ENCODE measurements around the gene ZCCHC7. TPM values are rescaled to one million over a fixed set of nuclear protein-coding genes. Genes with fewer than 3 reads are reported as not detected.

Gene ZCCHC7
- total RNA-seq, 4 donors from 2014 or later, result 12.1 to 19.1 (median 15.6) TPM

- 95% methylated on average over 4 of the region's 4 CpGs for WGBS
- DNase-seq (ENCODE audit: extremely low spot score), result no peak
- Histone ChIP-seq H3K4me3 (no peak overlapping the region), H3K4me1 (peaks cover 0 to 4% (median 0%) of the 10 kb centered on the region in 4 donors), H3K9me3 (no peaks in the 10 kb centered on the region), H3K36me3 (no peaks in the 10 kb centered on the region), H3K27ac (replicated peaks in 1 of 4) (no peak overlapping the region), H3K27me3 (no peaks in the 10 kb centered on the region)
- TF ChIP-seq POLR2A (IDR thresholded peaks at IDR 0.05; ENCODE audit: low read depth) (no peak), CTCF (IDR thresholded peaks at IDR 0.05) (no peak), POLR2AphosphoS5 (IDR thresholded peaks at IDR 0.05) (no peak), EP300 (IDR thresholded peaks at IDR 0.05) (no peak)
- intact Hi-C loops (cut with DNase I), result loop anchor here (10.0 kb wide), 1 partner anchor 56 kb away; no protein-coding TSS in a partner anchor
Measured at GRCh38 chr9:37220971-37221370, 100.6 kb downstream of the ZCCHC7 start.

GRCh38 chr9:37221489-37222106, 101.2 kb downstream of the ZCCHC7 start:
- intact Hi-C loops (cut with DNase I), result loop anchor here (10.0 kb wide), 1 partner anchor 57 kb away; no protein-coding TSS in a partner anchor
- no peaks in the 10 kb centered on the region for H3K9me3 ChIP-seq
- H3K36me3 ChIP-seq, result no peaks in the 10 kb centered on the region
- TF ChIP-seq POLR2A (IDR thresholded peaks at IDR 0.05; ENCODE audit: low read depth) (no peak), EP300 (IDR thresholded peaks at IDR 0.05) (no peak), CTCF (IDR thresholded peaks at IDR 0.05) (no peak), POLR2AphosphoS5 (IDR thresholded peaks at IDR 0.05) (no peak)
- H3K27me3 ChIP-seq, result no peaks in the 10 kb centered on the region
- H3K4me1 ChIP-seq, result peaks cover 0 to 4% (median 0%) of the 10 kb centered on the region in 4 donors
- no peak overlapping the region for H3K4me3 ChIP-seq
- H3K27ac ChIP-seq (replicated peaks in 1 of 4), result no peak overlapping the region
- WGBS, result 89% methylated on average over 1 of the region's 1 CpG
- DNase-seq (ENCODE audit: extremely low spot score), result no peak

GRCh38 chr9:37229455-37229854, 109.1 kb downstream of the ZCCHC7 start:
- H3K4me3 ChIP-seq, result no peak overlapping the region
- H3K9me3 ChIP-seq, result no peaks in the 10 kb centered on the region
- H3K4me1 ChIP-seq, result no peaks in the 10 kb centered on the region
- WGBS, result 100% methylated on average over 1 of the region's 1 CpG
- no peaks in the 10 kb centered on the region for H3K27me3 ChIP-seq
- no peak overlapping the region for H3K27ac ChIP-seq (replicated peaks in 1 of 4)
- TF ChIP-seq EP300 (IDR thresholded peaks at IDR 0.05) (no peak), POLR2A (IDR thresholded peaks at IDR 0.05; ENCODE audit: low read depth) (no peak), CTCF (IDR thresholded peaks at IDR 0.05) (no peak), POLR2AphosphoS5 (IDR thresholded peaks at IDR 0.05) (no peak)
- intact Hi-C loops (cut with DNase I), result loop anchor here (10.0 kb wide), 1 partner anchor 65 kb away; no protein-coding TSS in a partner anchor
- H3K36me3 ChIP-seq, result no peaks in the 10 kb centered on the region
- no peak for DNase-seq (ENCODE audit: extremely low spot score)

GRCh38 chr9:37229882-37230482, 109.6 kb downstream of the ZCCHC7 start:
- Histone ChIP-seq H3K4me1 (no peaks in the 10 kb centered on the region), H3K27ac (replicated peaks in 1 of 4) (no peak overlapping the region), H3K9me3 (no peaks in the 10 kb centered on the region), H3K36me3 (no peaks in the 10 kb centered on the region), H3K4me3 (no peak overlapping the region), H3K27me3 (no peaks in the 10 kb centered on the region)
- TF ChIP-seq POLR2A (IDR thresholded peaks at IDR 0.05; ENCODE audit: low read depth) (no peak), EP300 (IDR thresholded peaks at IDR 0.05) (no peak), CTCF (IDR thresholded peaks at IDR 0.05) (no peak), POLR2AphosphoS5 (IDR thresholded peaks at IDR 0.05) (no peak)
- DNase-seq (ENCODE audit: extremely low spot score), result no peak
- intact Hi-C loops (cut with DNase I), result loop anchor here (10.0 kb wide), 1 partner anchor 65 kb away; no protein-coding TSS in a partner anchor
- 83% methylated on average over 4 of the region's 4 CpGs for WGBS
